CD4-positive, alpha-beta T cell treated with Interleukin-21 for 1 hour (primary cell): ENCODE data around the gene EPHX1.

Experiments
- DNase-seq: peaks from one replicate; pipeline ENCODE4 v3.0.0-alpha.2; 2020

Gene EPHX1

DNA sequence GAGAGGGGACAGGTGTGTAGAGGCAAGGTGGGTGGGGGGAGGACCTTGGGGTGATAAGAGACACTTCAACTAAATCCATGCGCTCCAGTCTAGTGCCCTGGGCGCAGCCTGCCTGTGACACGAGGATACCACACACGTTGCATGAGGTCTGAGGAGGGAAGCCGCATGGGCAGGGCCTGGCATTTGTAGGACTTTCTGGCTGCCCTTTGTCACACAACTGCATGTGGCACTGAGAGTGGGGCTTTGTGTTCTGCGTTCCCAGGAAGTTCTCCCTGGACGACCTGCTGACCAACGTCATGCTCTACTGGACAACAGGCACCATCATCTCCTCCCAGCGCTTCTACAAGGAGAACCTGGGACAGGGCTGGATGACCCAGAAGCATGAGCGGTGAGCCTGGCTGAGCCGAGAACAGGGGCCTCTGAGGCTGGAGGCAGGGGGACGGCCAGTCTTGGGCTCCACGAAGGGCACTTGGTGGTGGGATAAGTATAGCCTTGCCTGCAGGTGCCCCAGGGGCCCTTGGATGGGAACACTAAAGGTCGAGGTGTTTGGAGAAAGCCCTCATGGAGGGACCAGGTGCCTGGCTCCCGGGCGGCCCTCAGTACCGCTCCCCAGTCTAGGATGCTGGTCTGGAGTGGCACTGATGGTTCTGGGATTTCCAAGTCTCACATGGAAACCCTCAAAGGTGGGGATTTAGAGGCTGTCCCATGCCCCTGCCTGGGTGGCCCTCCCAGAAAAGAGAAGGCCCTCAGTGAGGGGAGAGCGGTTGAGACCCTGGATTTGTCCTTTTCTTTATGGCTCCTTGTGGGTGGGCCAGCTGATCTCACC is 34.5 kb downstream of the EPHX1 start:
- DNase-seq: no peak

DNA sequence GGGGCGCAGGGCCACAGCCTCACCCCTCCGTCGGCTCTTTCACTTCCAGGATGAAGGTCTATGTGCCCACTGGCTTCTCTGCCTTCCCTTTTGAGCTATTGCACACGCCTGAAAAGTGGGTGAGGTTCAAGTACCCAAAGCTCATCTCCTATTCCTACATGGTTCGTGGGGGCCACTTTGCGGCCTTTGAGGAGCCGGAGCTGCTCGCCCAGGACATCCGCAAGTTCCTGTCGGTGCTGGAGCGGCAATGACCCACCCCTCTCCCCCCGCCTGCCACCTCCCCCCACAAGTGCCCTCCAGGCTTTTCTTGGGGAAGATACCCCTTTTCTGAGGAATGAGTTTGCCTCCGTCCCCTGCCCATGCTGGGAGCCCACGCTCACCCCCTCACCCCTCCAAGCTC is 35.2 kb downstream of the EPHX1 start:
- DNase-seq: no peak

DNA sequence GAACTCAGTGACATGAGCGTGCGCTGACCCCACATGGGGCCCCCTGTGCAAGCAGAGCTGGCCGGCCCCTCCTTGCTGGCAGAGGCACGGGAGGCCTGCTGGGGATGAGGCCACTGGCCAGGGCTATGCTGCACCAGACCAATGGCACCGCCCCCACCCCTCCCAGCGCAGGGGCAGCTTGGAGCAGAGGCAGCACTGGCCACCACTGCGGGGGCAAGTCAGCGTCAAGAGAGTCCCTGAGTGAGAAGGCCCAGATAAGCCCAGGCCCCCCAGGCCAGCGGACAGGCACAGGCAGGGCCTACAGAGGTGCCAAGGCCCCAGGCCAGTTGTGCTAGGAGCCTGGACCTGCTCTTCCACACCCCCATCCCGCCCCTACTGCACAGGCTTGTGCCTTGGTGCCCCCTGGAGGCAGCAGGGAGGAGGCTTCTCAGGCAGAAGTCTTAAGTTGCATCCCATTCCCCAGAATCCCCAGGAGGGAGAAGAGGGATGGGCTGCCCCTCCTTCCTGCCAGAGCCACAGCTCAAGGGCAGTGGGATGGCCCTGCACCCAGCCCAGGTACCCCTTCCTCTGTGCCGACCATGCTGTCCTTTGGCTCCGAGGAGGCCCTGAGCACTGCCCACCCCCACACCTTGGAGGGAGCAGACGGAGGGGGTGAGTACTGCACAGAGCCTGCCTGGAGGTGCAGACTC is 35.8 kb downstream of the EPHX1 start:
- peak; percentile 17 for DNase-seq

DNA sequence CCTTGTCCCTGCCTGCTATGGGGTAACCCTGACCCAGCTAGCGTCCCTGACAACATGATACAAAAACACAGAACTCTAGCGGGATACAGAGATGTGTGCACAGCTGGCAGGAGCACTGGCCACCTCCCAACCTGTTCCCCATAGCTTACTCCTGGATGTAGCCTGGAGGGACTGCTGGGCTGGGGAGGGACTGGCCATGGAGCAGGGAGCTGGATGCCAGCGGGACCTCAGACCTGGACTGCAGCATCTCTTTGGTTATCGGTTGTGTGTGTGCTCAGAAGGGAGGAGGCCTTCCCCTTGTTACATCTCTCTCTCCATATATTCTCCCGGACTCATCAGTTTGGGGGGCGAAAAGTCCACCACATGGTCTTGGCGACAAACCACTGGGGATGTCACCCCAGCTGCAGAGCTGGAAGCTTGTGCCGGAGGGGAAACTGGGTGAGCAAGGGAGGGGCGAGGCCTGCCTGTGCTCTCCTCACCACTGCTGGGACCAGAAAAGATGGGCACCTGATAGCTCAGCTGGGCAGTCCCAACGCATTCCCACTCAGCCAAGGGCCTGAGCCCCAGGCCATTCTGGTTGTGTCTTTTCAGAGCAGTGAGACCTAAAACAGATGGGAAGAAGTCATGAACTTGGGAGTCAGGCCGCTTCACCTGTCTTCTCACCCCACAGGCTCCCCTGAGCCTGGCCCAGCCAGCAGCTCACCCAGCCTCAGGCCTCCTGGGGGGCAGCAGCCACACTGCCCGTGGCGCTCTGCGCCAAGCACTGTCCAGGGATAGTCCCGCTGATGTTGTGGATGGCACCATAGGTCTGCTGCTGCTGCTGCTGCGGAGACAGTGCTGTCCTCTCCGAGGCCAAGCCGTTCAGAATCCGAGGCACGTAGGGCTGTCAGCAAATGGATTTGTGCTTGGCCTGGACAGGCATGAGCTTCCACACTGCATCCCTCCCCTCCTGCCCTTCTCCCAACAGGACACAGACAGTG is 36.7 kb downstream of the EPHX1 start:
- DNase-seq: no peak

DNA sequence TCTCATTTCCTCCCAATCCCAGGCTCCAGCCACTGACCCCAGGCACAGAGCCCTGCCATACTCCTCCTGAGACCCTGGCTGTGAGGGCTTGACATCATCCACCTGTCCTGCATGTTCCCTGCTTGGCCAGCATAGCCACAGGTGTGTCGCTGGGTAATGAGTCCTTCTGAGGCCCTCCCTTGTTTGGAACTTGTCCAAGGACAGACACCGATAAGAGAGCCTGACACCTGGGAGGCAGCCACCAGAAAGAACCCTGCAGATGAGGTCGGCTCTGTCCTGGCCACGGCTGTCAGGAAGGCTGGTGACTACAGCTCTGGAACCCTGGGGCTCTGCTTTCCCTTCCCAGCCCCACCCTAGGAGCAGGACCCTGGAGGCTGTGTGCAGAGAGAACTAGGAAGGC is 37.7 kb downstream of the EPHX1 start:
- no peak for DNase-seq

GRCh38 chr1:225848030-225848955 is 38.4 kb downstream of the EPHX1 start:
- DNase-seq: peak; percentile 36

DNA sequence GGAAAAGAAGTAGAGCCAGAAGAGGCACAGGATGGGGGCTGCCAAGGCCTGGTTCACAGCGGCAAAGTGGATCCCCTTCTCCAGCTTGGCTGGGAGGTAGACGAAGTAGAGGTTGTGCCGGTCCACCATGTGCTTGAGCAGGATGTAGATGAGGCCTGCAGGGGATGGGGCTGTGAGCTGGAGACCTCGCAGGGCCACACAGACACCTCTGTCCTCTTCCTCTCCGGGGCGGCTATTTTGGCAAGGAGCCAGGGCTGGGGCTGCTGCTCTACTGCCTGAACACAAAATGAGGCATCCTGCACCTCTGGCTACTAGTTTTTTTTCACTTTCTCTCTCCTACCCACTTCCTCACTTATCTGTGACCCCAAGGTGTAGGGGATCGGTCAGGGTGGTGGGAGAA is 40.0 kb downstream of the EPHX1 start:
- DNase-seq: peak; percentile 42

DNA sequence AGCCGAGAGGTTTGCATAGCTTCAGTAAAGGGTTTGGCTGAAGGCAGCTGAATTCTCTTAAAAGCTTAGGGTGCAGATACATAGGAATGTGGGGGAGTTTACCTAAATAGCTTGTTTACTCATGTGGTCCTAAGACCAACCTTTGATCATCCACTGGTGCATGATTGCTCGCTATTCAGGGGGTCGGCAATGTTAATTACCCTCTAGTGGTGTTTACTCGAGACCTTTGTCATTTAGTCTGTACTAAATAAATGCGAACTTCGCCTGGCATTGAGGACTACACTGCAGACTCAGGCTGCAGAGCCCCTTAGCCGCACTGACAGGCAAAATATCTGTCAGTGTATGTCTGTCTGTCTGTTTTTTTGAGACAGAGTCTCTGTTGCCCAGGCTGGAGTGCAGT is 40.4 kb downstream of the EPHX1 start:
- no peak for DNase-seq

DNA sequence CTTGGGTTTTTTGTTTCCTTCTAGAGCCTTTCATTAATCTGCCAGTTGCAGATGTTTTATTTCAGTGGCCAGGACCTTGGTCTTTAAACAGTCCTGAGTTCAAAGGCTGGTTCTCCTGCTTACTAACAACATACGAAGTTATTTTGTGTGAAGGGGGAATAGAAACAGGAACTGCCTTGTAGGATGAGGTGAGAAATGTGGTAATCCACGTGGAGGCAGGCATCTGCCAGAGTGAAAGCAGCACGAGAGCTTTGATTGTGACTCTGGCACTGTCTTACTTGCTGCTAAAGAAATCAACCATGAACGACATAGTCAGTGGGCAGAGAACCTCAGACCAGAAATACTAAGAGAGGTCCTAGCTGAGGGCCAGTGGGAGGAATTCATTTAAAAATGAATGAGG is 41.9 kb downstream of the EPHX1 start:
- peak; percentile 22 for DNase-seq

GRCh38 chr1:225852413-225853124 is 42.6 kb downstream of the EPHX1 start:
- DNase-seq: no peak

- no peak for DNase-seq
These were observed 43.5 kb downstream of the EPHX1 start for GRCh38 chr1:225853441-225853840.

- DNase-seq: no peak
These were observed 45.8 kb downstream of the EPHX1 start for GRCh38 chr1:225855503-225856300.

DNA sequence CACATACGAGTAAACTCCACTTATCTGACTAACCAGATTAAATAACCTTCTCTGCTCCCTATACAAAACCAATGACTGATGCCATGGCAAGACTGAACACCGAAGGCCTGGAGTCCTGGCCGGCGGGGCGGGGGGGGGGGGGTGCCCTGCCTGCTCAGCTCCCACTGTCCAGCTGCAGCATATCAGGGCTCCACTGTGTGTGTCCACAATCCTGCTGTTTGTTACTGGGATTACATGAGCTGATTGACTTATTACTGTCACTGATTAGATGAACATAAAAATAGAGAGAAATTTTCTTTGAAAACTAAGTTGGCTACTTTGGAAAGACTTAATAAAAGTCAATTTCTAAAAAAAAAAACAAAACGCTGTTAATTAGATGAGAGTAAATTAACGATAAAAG is 47.3 kb downstream of the EPHX1 start:
- DNase-seq: no peak

- no peak for DNase-seq
These were observed 49.2 kb downstream of the EPHX1 start for GRCh38 chr1:225859151-225859550.

- DNase-seq: no peak
These were observed 50.2 kb downstream of the EPHX1 start for GRCh38 chr1:225860107-225860506.

DNA sequence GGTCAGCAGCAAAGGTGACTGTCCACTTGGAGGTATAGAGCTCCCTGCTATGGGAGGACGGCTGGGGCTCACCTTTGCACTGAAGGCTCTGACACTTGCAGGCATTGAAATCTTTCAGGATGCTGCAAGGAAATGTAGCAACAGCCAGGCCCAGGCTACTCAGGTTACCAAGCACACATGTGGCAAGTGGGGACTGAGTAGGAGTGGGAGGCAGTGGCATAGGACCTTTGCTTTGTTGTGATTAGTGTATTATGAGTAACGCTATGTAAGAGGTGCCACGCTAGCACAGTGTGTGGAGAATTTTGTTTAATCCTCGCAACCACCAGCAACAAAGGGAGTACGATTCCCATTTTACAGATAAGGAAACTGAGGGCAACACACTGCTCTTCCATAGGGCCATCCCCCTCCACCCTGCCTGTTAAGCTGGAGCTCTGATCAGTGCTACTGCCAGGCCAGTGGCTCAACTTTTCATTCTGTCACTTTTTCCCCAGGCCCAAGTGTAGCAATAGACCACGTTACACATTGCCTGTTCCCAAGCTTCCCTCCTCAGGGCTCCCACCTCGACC is 51.0 kb downstream of the EPHX1 start:
- DNase-seq: no peak

GRCh38 chr1:225861834-225862580 is 52.1 kb downstream of the EPHX1 start:
- no peak for DNase-seq

- no peak for DNase-seq
These were observed 52.6 kb downstream of the EPHX1 start for GRCh38 chr1:225862581-225862950.

DNA sequence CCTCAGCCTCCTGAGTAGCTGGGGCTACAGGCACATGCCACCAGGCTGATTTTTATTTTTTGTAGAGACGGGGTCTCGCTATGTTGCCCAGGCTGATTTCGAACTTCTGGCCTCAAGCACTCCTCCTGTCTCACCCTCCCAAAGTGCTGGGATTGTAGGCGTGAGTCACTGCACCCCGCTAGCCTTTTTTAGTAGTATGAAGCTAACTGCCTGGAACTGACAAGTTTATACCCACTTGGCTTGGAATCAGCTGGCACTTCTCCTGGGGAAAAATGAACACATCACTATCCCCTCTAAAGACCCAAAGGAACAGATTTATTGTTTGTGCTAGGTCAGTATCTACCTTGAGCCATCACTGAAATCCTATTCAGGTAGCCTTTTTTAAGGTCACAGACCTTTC is 53.2 kb downstream of the EPHX1 start:
- DNase-seq: no peak

DNA sequence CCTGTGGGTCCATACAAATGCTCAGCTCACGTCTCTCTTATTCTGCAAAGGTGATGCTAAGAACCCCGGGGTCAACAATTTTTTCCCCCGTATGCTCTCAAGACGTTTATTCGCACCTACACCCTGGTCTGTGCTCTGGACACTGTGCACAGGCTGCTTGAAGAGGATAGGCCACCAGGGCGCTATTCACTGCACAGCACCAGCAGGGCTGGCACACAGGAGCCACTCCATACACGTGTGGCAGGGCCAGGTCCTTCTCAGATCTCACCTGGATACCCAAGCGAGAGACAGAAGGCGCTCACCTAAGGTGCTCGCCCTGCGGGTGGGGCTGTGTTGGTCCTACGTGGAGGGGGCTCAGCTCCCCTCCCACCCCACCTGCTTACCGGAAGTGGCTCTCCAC is 55.6 kb downstream of the EPHX1 start:
- DNase-seq: no peak
